Stomach smooth muscle (tissue), 2 donors: Measurements from ENCODE around the gene CD84.
"Not testable (repeated sequence)": the region's sequence is repeated elsewhere in the genome, so short reads cannot be mapped to it uniquely, and the experiment has no call there.

ENCODE experiments used
- H3K27ac ChIP-seq: one replicate; pipeline ENCODE4 v1.7.0; 2013; ENCODE audit warnings: mild to moderate bottlenecking, low read length, inconsistent platforms
- H3K27me3 ChIP-seq, 2 donors: one replicate each; pipeline ENCODE4 v1.7.0; 2013; ENCODE audit warnings: low read length in 2 of 2; ENCODE audit not compliant: insufficient read depth in 2 of 2, control insufficient read depth in 1 of 2
- H3K36me3 ChIP-seq, 2 donors: one replicate each; pipeline ENCODE4 v1.7.0; 2013; ENCODE audit warnings: low read length in 2 of 2; ENCODE audit not compliant: control insufficient read depth in 2 of 2, insufficient read depth in 2 of 2
- H3K4me1 ChIP-seq: one replicate; pipeline ENCODE4 v1.7.0; 2013; ENCODE audit warnings: low read length; ENCODE audit not compliant: control insufficient read depth, insufficient read depth
- H3K4me3 ChIP-seq, 2 donors: one replicate each; pipeline ENCODE4 v1.7.0; 2013; ENCODE audit warnings: low read length in 2 of 2
- H3K9ac ChIP-seq, 2 donors: one replicate each; pipeline ENCODE4 v1.7.0; 2013; ENCODE audit warnings: low read length in 2 of 2, mild to moderate bottlenecking in 1 of 2
- H3K9me3 ChIP-seq, 2 donors: one replicate each; pipeline ENCODE4 v1.7.0; 2013; ENCODE audit warnings: low read length in 2 of 2; ENCODE audit not compliant: control insufficient read depth in 2 of 2
- donor health status: healthy.
- donor health status: Pancreatic carcinoma.

CD84 gene

DNA sequence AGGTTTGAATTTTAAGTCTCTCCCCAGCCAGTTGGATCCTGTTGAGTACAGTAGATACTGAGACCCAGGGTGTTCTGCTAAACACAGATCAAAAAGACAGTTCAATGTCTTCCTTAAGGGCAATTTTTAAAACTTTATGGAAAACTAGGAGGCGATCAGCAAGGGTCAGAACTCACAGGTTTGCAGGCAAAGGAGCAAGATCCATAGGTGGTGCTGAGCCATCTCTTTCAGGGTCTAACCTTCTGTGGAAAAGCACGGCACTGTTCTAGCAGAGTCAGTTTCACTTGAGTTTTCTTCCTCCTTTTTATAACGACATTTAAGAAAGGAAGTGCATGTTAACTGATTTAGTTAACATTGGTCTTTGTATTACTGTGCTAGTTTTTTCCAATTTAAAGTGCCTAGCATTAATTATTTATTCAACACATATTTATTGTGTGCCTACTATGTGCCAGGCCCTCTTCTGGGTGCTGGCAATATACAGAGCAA, at the start of gene CD84:
Gene CD84 (minus strand): TSS at position 281 of the 486 bp plus-strand sequence. CDS start 59 bp downstream, at position 222.
- Histone ChIP-seq H3K9me3 (no peaks in the 10 kb centered on the region), H3K4me1 (no peaks in the 10 kb centered on the region), H3K36me3 (no peaks in the 10 kb centered on the region), H3K27ac (no peak within 1 kb of the TSS), H3K27me3 (no peaks in the 10 kb centered on the region), H3K9ac (no peak within 1 kb of the TSS), H3K4me3 (no peak within 1 kb of the TSS)

GRCh38 chr1:160628799-160629263, 49.5 kb upstream of the CD84 start:
- no peak overlapping the region for H3K27ac ChIP-seq
- H3K9ac ChIP-seq = no peak overlapping the region
- no peaks in the 10 kb centered on the region for H3K9me3 ChIP-seq
- H3K27me3 ChIP-seq = no peaks in the 10 kb centered on the region
- no peak overlapping the region for H3K4me3 ChIP-seq
- no peaks in the 10 kb centered on the region for H3K4me1 ChIP-seq
- H3K36me3 ChIP-seq = no peaks in the 10 kb centered on the region

DNA sequence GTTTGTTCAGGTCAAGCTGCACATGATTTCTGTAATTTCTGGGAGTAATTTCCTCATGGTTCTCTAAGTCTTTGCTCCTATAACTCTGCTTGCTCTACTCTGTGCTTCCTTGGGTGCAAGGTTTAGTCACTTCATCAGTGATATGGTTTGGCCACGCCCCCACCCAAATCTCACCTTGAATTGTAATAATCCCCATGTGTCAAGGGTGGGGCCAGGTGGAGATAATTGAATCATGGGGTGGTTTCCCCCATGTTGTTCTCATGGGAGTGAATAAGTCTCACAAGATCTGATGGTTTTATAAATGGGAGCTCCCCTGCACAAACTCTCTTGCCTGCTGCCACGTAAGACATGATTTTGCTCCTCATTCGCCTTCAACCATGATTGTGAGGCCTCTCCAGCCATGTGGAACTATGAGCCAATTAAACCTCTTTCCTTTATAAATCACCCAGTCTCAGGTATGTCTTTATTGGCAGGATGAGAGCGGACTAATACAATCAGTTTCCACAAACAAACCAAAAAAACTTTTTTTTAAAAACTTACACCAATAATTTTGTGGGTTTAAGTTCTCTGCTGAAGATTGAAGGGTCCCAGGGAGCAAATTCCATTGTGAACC, 48.5 kb upstream of the CD84 start:
- H3K27ac ChIP-seq, H3K4me3 ChIP-seq, H3K9me3 ChIP-seq, H3K9ac ChIP-seq, H3K27me3 ChIP-seq, H3K36me3 ChIP-seq, H3K4me1 ChIP-seq: not testable (repeated sequence)

DNA sequence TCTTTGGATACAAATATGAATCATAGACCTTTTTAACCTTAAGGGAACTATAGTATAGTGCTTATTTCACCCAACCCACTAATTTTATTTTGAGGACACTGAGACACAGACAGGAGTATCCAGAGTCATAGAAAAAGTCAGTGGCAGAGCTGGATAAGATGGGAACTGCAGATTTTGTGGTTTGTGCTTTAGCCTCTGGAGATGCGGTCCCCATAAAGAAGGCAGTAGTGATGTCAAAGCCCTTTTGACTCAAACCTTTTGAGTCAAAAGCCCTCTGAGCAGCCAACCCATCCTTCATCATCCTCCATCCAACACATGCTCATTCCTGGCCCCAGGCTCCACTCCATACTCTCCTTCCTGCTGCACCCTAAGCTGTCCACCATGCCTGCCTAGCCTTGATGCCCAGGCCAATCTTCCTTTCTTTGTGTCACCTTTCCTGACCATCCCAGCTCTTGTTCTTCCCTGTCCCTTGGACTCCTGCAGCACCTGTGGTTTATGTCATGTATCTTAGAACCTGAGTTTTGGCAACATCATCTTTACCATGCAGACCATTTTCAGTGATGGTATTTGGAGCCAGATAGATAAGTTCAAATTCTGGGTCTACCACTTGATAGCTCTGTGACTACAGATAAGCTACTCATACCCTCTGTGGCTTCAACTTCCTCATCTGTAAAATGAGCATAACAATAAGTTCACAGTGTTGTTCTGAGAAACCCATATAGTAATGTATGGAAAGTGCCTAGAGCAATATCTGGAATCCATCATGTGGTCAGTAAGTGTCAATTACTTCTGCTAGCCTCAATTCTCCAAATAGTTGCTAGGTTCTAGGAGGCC, 47.4 kb upstream of the CD84 start:
- Histone ChIP-seq H3K27ac (no peak overlapping the region), H3K4me3 (no peak overlapping the region), H3K4me1 (no peaks in the 10 kb centered on the region), H3K9ac (no peak overlapping the region), H3K9me3 (no peaks in the 10 kb centered on the region), H3K27me3 (no peaks in the 10 kb centered on the region), H3K36me3 (no peaks in the 10 kb centered on the region)

GRCh38 chr1:160625725-160626498, 46.6 kb upstream of the CD84 start:
- Histone ChIP-seq H3K9me3 (no peaks in the 10 kb centered on the region), H3K9ac (no peak overlapping the region), H3K4me3 (no peak overlapping the region), H3K27me3 (no peaks in the 10 kb centered on the region), H3K27ac (no peak overlapping the region), H3K36me3 (no peaks in the 10 kb centered on the region), H3K4me1 (no peaks in the 10 kb centered on the region)

- Histone ChIP-seq H3K9ac (no peak overlapping the region), H3K36me3 (no peaks in the 10 kb centered on the region), H3K27me3 (no peaks in the 10 kb centered on the region), H3K4me1 (no peaks in the 10 kb centered on the region), H3K9me3 (no peaks in the 10 kb centered on the region), H3K4me3 (no peak overlapping the region), H3K27ac (no peak overlapping the region)
These were observed 46.0 kb upstream of the CD84 start for GRCh38 chr1:160625321-160625720.

DNA sequence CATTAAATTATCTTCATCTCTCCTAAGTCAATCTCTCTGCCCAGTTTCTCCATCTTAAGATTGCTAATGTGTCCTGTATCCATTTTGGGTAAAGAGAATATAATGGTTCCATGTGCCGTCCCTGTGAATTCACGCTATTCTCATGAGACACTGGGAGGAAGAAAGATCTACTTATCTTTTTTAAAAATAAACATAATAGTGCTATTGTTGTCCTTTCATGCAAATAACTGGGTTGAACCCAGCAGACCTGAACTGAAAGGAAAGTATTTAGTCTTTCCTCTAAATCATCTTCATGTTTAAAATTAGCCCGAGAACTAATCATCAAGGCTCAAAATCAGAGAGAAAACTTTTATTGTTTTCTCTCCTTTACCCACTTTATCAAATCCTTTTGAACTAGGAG, 45.2 kb upstream of the CD84 start:
- Histone ChIP-seq H3K27me3 (no peaks in the 10 kb centered on the region), H3K27ac (no peak overlapping the region), H3K9ac (no peak overlapping the region), H3K4me1 (no peaks in the 10 kb centered on the region), H3K4me3 (no peak overlapping the region), H3K36me3 (no peaks in the 10 kb centered on the region), H3K9me3 (no peaks in the 10 kb centered on the region)

DNA sequence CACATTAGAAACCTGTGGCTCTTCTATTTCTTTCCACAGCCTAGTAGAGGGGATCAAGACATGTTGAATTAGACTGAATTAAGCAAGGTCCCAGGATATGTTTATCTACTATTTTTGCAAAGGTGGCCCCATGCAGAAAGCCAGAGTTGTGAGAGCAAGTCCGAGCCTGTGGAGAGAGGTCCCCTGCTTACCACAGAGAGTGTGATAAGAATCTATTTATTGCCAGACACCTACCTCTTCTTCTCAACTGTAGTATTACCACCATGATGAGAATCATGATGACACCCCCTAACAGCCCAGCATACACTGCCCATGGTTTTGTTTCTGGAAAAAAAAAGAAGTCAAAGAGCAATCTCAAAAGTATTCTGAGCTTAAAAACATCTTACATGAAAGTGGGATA, 44.6 kb upstream of the CD84 start:
- Histone ChIP-seq H3K4me3 (no peak overlapping the region), H3K27ac (no peak overlapping the region), H3K4me1 (no peaks in the 10 kb centered on the region), H3K9ac (no peak overlapping the region), H3K36me3 (no peaks in the 10 kb centered on the region), H3K9me3 (no peaks in the 10 kb centered on the region), H3K27me3 (no peaks in the 10 kb centered on the region)

DNA sequence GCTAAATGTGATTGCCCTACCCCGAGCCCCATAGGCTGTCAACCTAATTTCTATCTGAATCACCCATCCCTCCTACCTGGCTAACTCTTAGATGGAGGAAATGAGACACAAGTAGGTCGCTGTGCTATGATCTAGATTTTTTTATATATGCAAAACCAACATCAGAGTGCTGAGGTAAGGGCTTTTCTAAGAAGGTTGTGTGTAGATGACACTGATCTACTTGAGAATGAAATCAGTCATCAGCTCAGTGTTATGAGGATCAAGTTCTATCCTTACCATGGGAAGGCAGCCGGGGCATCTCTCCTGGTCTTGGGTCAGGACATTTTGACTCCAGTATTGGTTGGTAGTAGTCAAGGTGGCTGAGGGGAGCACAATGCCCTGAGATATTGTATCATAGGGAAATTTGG, 43.9 kb upstream of the CD84 start:
- Histone ChIP-seq H3K36me3 (no peaks in the 10 kb centered on the region), H3K27ac (no peak overlapping the region), H3K9ac (no peak overlapping the region), H3K4me3 (no peak overlapping the region), H3K4me1 (no peaks in the 10 kb centered on the region), H3K9me3 (no peaks in the 10 kb centered on the region), H3K27me3 (no peaks in the 10 kb centered on the region)

- Histone ChIP-seq H3K9ac (no peak overlapping the region), H3K27me3 (no peaks in the 10 kb centered on the region), H3K27ac (no peak overlapping the region), H3K4me1 (no peaks in the 10 kb centered on the region), H3K36me3 (no peaks in the 10 kb centered on the region), H3K9me3 (no peaks in the 10 kb centered on the region), H3K4me3 (no peak overlapping the region)
These were observed 43.4 kb upstream of the CD84 start for GRCh38 chr1:160622501-160623226.
